Cardiac fibroblast (primary cell): ENCODE results near the gene KIDINS220.
"Not testable (repeated sequence)": the region's sequence is repeated elsewhere in the genome, so short reads cannot be mapped to it uniquely, and the experiment has no call there.

ENCODE experiments used
- DNase-seq, 2 donors: peaks; one replicate each; pipeline versions ENCODE4 v3.0.0 to v3.0.0-alpha.2; 2010; ENCODE audit warnings: low read depth in 2 of 2
- H3K4me3 ChIP-seq, 2 donors: replicated peaks in 1 of 2; 1 replicate in 1 of 2; 2 replicates in 1 of 2; pipeline ENCODE4 v1.5.1; 2011; ENCODE audit warnings: low read depth in 2 of 2, low read length in 2 of 2, mild to moderate bottlenecking in 2 of 2, moderate library complexity in 1 of 2
- CTCF ChIP-seq: IDR thresholded peaks from one replicate; pipeline ENCODE4 v1.5.1; 2011; ENCODE audit warnings: low read depth, mild to moderate bottlenecking, low read length, inconsistent platforms

The KIDINS220 gene

DNA sequence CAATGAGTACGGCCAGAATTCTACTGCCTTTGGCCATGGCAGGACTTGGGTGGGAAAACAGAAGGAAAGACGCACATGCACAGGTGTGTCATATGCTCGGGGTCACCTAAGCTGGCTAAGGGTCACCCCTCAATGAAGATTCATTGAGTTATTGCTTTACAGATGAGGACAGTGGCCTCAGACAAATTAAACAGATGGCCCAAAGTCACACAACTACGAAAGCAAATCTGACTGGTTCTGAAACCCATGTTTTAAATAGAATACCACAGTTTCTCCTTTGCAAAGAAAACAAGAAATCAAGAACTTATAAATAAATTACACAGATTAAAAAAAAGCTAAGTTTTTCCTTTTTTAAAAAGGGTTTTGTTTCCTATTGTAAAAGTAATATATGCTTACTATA, 85.0 kb downstream of the KIDINS220 start:
- H3K4me3 ChIP-seq: no peak overlapping the region
- DNase-seq: no peak
- TF ChIP-seq CTCF: no peak

DNA sequence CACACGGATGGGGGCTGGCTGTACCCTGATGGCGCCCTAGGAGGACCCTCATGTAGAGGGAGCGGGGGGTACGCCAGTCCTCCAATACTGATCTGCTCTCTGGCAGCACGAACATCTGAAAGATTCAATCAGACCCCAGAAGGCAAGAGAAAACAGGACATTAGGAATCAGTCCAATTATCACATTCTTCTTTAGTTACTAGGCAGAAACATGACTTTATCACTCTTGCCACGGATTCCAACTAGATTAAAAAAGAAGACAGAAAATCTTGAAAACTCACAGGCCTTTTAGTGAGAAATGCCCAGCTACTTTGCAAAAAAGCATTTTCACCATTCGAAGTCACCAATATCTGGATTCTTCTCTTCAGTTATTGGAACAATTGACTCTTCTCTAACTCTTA, 87.2 kb downstream of the KIDINS220 start:
- DNase-seq: no peak
- no peak for TF ChIP-seq CTCF

DNA sequence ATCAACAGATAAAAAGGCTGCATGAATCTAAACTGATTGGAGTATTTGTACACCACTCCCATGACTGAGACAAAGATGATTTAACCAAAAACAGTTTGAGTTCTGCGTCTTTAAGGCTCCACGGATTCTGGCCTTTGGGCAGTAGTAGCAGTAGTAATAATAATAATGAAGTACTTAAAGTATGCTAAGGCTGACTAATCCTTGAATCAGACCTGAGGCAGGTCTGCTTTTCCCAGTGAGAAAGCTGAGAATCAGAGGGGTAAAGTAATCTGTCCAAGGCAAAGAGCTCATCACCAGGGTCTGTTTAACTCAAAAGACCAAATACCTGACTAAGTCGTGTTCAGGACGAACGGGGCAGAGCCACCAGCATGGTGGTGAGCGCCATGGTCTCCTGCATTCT, 94.2 kb downstream of the KIDINS220 start:
- no peak for TF ChIP-seq CTCF
- peak in 1 of 2 donors; percentile 30 for DNase-seq
- no peak overlapping the region for H3K4me3 ChIP-seq

More for the DNA sequence above, 87.2 kb downstream of the KIDINS220 start:
- H3K4me3 ChIP-seq: no peak overlapping the region

DNA sequence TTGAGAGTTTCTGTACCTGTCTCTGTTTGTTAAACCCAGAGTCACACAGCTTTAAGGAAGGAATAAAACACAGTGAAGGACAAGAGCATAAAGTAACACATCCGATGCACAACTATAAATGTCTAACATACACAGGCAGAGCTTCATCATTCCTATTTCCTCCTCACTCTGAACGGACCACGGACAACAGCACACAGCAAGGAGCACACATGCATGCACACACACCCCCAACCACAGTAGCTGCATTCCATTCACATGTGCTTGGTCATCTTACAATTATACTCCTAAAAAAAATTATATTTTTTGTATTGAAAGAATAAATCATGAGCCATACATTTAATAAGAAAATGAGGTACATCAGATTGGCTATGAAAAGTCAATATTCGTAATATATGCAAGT, 97.3 kb downstream of the KIDINS220 start:
- DNase-seq: no peak
- TF ChIP-seq CTCF: no peak
- H3K4me3 ChIP-seq: no peak overlapping the region

- peak in 1 of 2 donors; percentile 11 for DNase-seq
- H3K4me3 ChIP-seq: no peak overlapping the region
- TF ChIP-seq CTCF: no peak
Measured at GRCh38 chr2:8737571-8738175, 99.7 kb downstream of the KIDINS220 start.

GRCh38 chr2:8732601-8733000, 104.8 kb downstream of the KIDINS220 start:
- no peak for TF ChIP-seq CTCF
- no peak overlapping the region for H3K4me3 ChIP-seq
- DNase-seq: no peak

DNA sequence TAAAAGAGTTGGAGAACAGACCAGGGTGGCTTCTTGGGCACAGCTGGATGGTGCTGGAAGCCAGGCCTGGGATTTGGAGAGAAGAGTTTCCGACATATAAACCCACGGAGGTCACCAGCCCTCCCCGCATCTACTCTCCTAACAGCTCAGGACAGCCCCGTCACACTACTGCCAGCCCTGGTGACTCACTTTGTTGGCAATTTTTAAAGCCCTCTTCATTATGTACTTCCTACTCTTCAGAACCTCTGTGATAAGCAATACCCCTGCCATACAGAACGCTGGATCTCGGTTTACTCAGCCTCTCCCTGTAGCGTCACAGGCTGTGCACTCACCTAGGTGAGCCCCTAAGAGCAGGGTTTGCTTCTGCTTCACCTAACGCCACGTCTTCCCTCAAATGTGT, 107.5 kb downstream of the KIDINS220 start:
- DNase-seq: peak in 1 of 2 donors; percentile 6
- H3K4me3 ChIP-seq: no peak overlapping the region
- TF ChIP-seq CTCF: no peak

DNA sequence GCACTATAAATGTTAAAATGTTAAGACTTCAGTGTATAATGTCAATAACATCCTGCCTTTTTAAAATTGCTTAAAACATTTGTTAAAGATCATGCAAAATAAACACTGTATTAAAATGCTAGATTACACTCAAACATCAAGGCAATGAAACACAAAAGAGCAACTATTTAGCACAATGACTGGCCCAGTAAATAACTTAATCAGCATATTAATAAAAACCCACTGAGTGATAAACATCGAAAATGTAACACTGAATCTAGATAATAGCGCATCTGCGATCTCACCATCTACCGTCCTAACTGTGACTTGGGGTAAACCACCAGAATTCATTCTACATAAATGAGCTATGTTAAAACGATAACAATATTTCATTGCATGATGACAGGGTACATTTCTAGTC, 108.3 kb downstream of the KIDINS220 start:
- not testable (repeated sequence) for DNase-seq, H3K4me3 ChIP-seq
